HepG2 (cell line): Measurements from ENCODE around the gene AFDN. TPM values are rescaled to one million over a fixed set of nuclear protein-coding genes. Genes with fewer than 3 reads are reported as not detected.
A peak's percentile ranks its signal among the peaks of the same experiment; 100 is the strongest.

Experiments
- PATZ1 ChIP-seq: sonication (generic); formaldehyde crosslinking; IDR thresholded peaks from 2 replicates; pipeline ENCODE4 v1.4.0; 2020; ENCODE audit warnings: missing genetic modification reagents
- TFE3 ChIP-seq: IDR thresholded peaks from 2 replicates; pipeline ENCODE4 v1.6.1; 2016
- ZNF609 ChIP-seq: sonication (generic); formaldehyde crosslinking; IDR thresholded peaks from 2 replicates; pipeline ENCODE4 v1.4.0; 2020; ENCODE audit warnings: mild to moderate bottlenecking, missing genetic modification reagents, borderline replicate concordance
- polyA plus RNA-seq, 8 experiments: library from polyadenylated mRNA; depleted of rRNA in 3 of 8; stranded (reverse) in 7 of 8; unstranded in 1 of 8; fragments of >200 nt; fragmentation: Illumina TruSeq in 4 of 8; extraction: Trizol in 4 of 8; gene quantifications; 2 replicates each; pipeline versions ENCODE4 v1.2.1 to v1.2.3, GENCODE V29; 2011 to 2016; ENCODE audit warnings: low read depth in 4 of 8, missing spikeins in 1 of 8, mixed read lengths in 1 of 8; ENCODE audit not compliant: insufficient read depth in 1 of 8
- total RNA-seq, 5 experiments: library from RNA; depleted of rRNA; stranded (reverse); fragments of >200 nt; fragmentation: Illumina TruSeq; extraction: Trizol; gene quantifications; 2 replicates each; pipeline ENCODE4 v1.2.3, GENCODE V29; 2016; ENCODE audit warnings: low read depth in 1 of 5
- TF ChIP-seq, protein P1 (sequence below): sonication (generic); formaldehyde crosslinking; IDR thresholded peaks from 2 replicates; pipeline ENCODE4 v1.8.1; 2023; ENCODE audit warnings: mild to moderate bottlenecking, inconsistent platforms, moderate library complexity, missing genetic modification reagents, borderline replicate concordance
- TF ChIP-seq, protein P2 (sequence below): sonication (generic); formaldehyde crosslinking; IDR thresholded peaks from 2 replicates; pipeline ENCODE4 v1.9.0; 2021; ENCODE audit warnings: missing genetic modification reagents, mild to moderate bottlenecking, borderline replicate concordance
- TF ChIP-seq, protein P3 (sequence below): sonication (generic); formaldehyde crosslinking; IDR thresholded peaks from 2 replicates; pipeline ENCODE4 v1.5.0; 2020; ENCODE audit warnings: mild to moderate bottlenecking, missing genetic modification reagents, borderline replicate concordance

The AFDN gene
- total and polyA plus RNA-seq, 2 of the 13 experiments (the other 11 are each of a cell fraction or from before 2014, with no cell fraction given) = 136 to 151 TPM

DNA sequence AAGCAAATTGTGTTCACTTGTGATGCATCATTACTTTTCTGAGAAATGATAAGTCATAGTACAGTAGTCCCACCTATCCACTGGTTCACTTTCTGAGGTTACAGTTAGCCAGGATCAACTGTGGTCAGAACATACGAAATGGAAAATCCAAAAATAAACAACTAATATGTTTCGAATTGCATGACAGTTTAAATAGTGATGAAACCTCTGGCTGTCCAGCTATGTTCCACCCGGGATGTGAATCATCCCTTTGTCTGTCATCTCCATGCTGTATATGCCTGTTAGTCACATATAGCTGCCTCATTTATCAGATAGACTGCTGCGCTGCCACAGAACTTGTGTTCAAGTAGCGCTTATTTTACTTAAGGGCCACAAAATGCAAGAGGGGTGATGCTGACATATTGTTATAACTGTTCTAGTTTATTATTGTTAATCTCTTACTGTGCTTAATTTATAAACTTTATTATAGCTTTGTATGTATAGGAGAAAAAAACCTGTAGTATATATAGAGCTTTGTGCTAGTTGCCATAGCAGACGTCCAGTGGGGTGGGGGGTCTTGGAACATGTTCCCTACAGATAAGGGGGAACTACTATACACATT, 29.2 kb downstream of the AFDN start (continued):
- TF ChIP-seq, protein P1, sequence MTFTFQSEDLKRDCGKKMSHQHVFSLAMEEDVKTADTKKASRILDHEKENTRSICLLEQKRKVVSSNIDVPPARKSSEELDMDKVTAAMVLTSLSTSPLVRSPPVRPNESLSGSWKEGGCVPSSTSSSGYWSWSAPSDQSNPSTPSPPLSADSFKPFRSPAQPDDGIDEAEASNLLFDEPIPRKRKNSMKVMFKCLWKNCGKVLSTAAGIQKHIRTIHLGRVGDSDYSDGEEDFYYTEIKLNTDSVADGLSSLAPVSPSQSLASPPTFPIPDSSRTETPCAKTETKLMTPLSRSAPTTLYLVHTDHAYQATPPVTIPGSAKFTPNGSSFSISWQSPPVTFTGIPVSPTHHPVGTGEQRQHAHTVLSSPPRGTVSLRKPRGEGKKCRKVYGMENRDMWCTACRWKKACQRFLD = no peak
- TF ChIP-seq TFE3 = peak; percentile 37
- peak; percentile 34; the same call in 1 of the 2 replicates for TF ChIP-seq ZNF609
- TF ChIP-seq, protein P2, sequence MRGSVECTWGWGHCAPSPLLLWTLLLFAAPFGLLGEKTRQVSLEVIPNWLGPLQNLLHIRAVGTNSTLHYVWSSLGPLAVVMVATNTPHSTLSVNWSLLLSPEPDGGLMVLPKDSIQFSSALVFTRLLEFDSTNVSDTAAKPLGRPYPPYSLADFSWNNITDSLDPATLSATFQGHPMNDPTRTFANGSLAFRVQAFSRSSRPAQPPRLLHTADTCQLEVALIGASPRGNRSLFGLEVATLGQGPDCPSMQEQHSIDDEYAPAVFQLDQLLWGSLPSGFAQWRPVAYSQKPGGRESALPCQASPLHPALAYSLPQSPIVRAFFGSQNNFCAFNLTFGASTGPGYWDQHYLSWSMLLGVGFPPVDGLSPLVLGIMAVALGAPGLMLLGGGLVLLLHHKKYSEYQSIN (CRISPR knock-in tag) = no peak
- TF ChIP-seq PATZ1 (CRISPR knock-in tag) = peak; percentile 31; the same call in 1 of the 2 replicates
- TF ChIP-seq, protein P3, sequence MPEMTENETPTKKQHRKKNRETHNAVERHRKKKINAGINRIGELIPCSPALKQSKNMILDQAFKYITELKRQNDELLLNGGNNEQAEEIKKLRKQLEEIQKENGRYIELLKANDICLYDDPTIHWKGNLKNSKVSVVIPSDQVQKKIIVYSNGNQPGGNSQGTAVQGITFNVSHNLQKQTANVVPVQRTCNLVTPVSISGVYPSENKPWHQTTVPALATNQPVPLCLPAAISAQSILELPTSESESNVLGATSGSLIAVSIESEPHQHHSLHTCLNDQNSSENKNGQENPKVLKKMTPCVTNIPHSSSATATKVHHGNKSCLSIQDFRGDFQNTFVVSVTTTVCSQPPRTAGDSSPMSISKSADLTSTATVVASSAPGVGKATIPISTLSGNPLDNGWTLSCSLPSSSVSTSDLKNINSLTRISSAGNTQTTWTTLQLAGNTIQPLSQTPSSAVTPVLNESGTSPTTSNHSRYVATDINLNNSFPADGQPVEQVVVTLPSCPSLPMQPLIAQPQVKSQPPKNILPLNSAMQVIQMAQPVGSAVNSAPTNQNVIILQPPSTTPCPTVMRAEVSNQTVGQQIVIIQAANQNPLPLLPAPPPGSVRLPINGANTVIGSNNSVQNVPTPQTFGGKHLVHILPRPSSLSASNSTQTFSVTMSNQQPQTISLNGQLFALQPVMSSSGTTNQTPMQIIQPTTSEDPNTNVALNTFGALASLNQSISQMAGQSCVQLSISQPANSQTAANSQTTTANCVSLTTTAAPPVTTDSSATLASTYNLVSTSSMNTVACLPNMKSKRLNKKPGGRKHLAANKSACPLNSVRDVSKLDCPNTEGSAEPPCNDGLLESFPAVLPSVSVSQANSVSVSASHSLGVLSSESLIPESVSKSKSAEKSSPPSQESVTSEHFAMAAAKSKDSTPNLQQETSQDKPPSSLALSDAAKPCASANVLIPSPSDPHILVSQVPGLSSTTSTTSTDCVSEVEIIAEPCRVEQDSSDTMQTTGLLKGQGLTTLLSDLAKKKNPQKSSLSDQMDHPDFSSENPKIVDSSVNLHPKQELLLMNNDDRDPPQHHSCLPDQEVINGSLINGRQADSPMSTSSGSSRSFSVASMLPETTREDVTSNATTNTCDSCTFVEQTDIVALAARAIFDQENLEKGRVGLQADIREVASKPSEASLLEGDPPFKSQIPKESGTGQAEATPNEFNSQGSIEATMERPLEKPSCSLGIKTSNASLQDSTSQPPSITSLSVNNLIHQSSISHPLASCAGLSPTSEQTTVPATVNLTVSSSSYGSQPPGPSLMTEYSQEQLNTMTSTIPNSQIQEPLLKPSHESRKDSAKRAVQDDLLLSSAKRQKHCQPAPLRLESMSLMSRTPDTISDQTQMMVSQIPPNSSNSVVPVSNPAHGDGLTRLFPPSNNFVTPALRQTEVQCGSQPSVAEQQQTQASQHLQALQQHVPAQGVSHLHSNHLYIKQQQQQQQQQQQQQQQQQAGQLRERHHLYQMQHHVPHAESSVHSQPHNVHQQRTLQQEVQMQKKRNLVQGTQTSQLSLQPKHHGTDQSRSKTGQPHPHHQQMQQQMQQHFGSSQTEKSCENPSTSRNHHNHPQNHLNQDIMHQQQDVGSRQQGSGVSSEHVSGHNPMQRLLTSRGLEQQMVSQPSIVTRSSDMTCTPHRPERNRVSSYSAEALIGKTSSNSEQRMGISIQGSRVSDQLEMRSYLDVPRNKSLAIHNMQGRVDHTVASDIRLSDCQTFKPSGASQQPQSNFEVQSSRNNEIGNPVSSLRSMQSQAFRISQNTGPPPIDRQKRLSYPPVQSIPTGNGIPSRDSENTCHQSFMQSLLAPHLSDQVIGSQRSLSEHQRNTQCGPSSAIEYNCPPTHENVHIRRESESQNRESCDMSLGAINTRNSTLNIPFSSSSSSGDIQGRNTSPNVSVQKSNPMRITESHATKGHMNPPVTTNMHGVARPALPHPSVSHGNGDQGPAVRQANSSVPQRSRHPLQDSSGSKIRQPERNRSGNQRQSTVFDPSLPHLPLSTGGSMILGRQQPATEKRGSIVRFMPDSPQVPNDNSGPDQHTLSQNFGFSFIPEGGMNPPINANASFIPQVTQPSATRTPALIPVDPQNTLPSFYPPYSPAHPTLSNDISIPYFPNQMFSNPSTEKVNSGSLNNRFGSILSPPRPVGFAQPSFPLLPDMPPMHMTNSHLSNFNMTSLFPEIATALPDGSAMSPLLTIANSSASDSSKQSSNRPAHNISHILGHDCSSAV = no peak
